GM12872 (cell line): ENCODE measurements around the gene GNAT1.

Experiments used
- TF ChIP-seq, protein P1 (sequence below): IDR thresholded peaks from 3 replicates; pipeline ENCODE4 v1.5.1; 2011; ENCODE audit warnings: low read depth, mild to moderate bottlenecking, low read length, moderate library complexity; ENCODE audit not compliant: insufficient read depth

The GNAT1 gene

DNA sequence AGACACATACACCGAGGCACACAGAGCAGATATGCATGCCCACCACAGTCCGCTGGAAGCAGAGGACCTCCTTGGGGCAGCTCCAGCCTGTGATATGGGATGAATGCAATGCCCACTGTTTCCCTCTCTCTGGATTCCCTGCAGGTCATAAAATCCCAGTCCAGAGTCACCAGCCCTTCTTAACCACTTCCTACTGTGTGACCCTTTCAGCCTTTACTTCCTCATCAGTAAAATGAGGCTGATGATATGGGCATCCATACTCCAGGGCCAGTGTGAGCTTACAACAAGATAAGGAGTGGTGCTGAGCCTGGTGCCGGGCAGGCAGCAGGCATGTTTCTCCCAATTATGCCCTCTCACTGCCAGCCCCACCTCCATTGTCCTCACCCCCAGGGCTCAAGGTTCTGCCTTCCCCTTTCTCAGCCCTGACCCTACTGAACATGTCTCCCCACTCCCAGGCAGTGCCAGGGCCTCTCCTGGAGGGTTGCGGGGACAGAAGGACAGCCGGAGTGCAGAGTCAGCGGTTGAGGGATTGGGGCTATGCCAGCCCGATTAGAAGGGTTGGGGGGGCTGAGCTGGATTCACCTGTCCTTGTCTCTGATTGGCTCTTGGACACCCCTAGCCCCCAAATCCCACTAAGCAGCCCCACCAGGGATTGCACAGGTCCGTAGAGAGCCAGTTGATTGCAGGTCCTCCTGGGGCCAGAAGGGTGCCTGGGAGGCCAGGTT is at the start of gene GNAT1:
Gene GNAT1 (plus strand): TSS at position 675 of the 725 bp plus-strand sequence. CDS start 116 bp downstream, outside the sequence.
- TF ChIP-seq, protein P1, sequence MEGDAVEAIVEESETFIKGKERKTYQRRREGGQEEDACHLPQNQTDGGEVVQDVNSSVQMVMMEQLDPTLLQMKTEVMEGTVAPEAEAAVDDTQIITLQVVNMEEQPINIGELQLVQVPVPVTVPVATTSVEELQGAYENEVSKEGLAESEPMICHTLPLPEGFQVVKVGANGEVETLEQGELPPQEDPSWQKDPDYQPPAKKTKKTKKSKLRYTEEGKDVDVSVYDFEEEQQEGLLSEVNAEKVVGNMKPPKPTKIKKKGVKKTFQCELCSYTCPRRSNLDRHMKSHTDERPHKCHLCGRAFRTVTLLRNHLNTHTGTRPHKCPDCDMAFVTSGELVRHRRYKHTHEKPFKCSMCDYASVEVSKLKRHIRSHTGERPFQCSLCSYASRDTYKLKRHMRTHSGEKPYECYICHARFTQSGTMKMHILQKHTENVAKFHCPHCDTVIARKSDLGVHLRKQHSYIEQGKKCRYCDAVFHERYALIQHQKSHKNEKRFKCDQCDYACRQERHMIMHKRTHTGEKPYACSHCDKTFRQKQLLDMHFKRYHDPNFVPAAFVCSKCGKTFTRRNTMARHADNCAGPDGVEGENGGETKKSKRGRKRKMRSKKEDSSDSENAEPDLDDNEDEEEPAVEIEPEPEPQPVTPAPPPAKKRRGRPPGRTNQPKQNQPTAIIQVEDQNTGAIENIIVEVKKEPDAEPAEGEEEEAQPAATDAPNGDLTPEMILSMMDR, result no peak

GRCh38 chr3:50146316-50146901 is 45.0 kb upstream of the GNAT1 start:
- TF ChIP-seq, protein P1, result 0 out of 3 replicates have a peak, but pooled peaks have one; percentile 11

GRCh38 chr3:50147016-50147415 is 44.4 kb upstream of the GNAT1 start:
- TF ChIP-seq, protein P1, result no peak

- TF ChIP-seq, protein P1, result no peak
Measured at GRCh38 chr3:50147447-50147846, 44.0 kb upstream of the GNAT1 start.

GRCh38 chr3:50147861-50148260 is 43.5 kb upstream of the GNAT1 start:
- TF ChIP-seq, protein P1, result no peak

DNA sequence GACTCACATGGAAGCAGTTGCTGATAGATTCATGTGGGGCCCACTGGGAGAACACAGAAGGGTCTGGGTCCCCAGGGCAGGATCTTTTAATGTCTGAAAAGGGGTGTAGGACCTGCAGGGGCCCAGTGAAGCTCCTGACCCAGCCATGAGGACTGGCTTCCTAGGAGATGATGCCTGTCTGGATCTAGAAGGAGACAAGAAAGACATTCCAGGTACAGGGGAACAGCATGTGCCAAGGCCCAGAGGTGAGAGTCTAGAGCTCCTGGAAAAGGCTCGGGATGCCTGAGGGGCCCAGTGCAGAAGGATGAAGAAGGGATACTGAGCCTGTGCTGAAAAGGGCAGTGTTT is 41.0 kb upstream of the GNAT1 start:
- TF ChIP-seq, protein P1, result no peak

GRCh38 chr3:50150863-50151686 is 40.3 kb upstream of the GNAT1 start:
- TF ChIP-seq, protein P1, result no peak
